HL-60/S4 (cell line): ENCODE data around the gene NTN3.
"Not testable (repeated sequence)": the region's sequence is repeated elsewhere in the genome, so short reads cannot be mapped to it uniquely, and the experiment has no call there.

Experiments used
- in situ Hi-C: fragments of 300-500 bp; cut with MboI; formaldehyde crosslinking; loops from 2 replicates; pipeline ENCODE4 v1.14.3; 2022; ENCODE audit warnings: low sequenced_read_pairs

Gene NTN3

DNA sequence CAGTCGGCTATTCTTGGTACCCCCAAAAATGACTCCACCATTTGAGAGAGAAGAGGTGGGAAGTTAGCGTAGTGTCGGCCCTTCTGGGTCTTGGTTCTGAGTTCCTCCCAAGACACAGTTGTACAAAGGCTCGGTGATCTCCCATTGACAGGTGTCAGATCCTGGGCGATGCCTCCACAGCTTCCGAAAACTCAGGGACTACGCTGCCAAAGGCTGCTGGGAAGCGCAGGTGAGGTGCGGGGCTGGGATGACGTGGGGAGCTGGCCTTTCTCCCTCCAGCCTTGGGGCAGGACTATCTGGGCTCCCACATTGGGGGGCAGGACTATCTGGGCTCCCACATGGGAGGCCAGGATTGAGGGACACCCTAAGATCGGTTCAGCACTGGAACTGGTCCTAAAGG lies 31.5 kb upstream of the NTN3 start:
- in situ Hi-C loops: no loop called here

DNA sequence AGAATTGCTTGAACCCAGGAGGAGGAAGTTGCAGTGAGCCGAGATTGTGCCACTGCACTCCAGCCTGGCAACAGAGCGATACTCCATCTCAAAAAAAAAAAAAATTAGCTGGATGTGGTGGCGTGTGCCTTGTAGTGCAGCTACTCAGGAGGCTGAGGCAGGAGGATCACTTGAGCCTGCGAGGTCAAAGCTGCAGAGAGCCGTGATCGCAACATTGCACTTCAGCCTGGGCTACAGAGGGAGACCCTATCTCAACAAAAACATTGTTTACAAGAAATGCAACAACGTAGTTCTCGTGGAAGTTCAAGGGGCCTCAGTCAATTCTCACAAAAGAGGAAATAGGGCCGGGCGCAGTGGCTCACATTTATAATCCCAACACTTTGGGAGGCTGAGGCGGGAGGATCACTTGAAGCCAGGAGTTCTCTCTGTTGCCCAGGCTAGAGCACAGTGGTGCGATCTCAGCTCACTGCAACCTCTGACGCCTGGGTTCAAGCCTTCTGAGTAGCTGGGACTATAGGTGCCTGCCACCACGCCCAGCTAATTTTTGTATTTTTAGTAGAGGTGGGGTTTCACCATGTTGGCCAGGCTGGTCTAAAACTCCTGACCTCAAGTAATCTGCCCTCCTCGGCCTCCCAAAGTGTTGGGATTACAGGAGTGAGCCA lies 29.8 kb upstream of the NTN3 start:
- in situ Hi-C loops: not testable (repeated sequence)

DNA sequence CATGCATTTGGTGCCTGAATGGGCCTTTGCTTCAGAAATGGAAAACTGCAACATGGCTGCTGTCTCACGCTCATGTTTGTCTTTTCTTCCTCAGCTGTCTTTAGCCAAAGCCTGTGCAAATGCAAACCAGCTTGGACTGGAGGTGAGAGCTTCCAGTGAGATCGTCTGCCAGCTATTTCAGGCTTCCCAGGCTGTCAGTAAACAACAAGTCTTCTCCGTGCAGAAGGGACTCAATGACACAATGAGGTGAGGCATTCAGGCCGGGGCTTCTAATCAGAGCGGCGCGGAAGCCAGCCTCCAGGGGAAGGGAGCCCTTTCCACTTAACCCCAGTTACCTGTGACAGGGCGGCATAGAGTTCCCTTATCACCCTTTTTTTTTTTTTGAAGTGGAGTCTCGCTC lies 27.5 kb upstream of the NTN3 start:
- in situ Hi-C loops: no loop called here

DNA sequence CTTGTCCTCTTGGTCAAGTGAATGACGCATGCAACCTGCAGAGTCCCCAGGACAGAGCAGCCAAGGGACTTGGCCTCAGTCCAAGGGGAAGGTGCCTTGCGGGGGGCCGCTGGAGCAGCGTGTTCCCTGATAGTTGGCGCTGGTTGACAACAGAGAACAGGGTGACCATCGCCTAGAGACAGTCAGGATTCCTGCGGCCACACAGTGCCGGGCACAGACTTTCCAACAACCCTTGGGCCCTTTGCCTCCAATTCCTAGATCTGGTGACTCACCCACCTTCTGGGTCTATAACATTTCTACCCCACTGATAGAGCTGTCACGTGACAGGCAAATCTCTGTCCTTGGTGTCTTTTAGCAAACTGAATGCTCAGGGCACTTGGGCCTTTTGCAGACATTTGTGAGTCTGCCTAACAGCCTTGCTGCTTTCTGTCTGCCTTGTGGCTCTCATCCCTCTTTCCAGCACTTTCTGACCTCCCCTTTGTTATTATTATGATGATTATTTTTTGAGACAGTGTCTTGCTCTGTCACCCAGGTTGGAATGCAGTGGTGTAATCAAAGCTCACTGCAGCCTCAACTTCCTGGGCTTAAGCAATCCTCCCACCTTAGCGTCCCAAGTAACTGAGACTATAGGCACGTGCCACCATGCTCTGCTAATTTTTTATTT lies 23.0 kb upstream of the NTN3 start:
- in situ Hi-C loops: no loop called here

DNA sequence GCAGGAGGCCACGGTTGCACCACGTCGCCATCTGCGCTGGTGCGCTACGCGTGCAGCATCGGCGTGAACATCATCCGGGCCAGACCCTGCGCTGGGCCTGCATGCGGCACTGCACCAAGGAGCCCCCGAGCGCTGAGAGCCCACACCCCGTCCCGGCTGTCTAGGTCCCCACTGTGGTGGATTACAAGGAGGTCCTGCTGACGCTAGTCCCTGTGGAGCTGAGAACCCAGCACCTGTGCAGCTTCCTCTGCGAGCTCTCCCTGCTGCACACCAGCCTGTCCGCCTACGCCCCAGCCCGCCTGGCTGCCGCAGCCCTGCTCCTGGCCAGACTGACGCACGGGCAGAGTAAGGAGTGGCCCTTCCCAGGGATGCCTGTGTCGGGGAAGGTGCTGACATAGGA lies 22.0 kb upstream of the NTN3 start:
- in situ Hi-C loops: no loop called here

DNA sequence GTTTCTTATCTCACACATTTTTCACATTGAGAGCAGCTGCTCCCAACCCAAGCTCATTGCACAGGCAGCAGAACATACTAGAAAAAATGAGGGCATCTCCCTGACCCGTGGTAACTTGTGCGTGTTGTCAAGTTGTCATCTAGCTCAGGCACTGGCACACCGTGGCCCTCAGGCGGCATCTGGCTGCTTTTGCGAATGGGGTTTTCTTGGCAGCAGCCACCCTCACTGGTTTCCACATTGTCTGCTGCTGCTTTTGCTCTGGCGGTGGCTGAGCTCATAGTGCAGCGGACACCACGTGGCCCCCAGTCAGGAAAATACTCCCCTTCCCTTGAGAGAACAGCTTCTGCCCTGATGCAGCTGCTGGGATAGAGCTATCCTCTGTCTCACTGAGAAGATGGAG lies 20.6 kb upstream of the NTN3 start:
- in situ Hi-C loops: no loop called here

DNA sequence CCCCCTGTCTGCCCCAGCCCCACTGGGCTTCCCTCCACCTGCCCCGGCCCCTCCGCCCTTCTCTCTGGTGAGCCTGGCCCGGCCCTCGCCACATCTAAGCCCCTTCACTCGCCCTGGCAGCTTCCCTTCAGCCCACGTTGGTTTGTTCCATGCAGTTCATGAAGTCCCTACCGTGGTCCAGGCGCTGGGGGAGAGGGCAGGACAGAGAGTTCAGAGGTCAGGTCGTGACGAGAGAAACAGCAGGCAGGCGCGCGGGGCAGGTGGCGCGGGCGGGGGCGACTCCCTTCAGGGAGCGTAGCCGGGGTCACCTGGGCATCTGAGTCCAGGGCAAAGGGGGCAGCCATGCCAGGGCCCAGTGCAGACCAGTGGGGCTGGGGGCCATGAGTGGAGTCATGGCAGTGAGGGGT lies 20.1 kb upstream of the NTN3 start:
- in situ Hi-C loops: no loop called here

DNA sequence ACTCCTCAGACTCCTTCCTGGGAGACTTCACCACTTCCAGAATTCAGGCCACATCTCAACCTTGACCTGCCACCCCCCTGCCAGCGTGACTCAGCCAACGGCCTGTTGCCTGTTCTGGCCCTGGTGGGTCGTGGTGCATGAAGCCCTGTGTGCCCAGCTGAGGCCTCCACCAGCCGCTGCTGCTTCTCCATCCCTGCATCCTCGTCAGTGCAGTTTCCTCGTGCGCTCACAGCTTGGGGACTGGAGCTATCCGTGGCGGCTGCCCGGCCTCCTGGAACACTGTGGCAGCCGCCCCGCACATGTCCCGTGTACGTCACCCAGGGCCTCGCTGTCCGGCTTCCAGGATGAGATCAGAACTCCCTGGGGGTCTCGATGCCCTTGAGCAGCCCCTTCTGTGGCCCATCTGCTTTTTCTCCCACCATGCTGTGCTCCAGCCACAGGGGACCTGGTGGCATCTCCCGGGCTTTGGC lies 19.2 kb upstream of the NTN3 start:
- in situ Hi-C loops: no loop called here

DNA sequence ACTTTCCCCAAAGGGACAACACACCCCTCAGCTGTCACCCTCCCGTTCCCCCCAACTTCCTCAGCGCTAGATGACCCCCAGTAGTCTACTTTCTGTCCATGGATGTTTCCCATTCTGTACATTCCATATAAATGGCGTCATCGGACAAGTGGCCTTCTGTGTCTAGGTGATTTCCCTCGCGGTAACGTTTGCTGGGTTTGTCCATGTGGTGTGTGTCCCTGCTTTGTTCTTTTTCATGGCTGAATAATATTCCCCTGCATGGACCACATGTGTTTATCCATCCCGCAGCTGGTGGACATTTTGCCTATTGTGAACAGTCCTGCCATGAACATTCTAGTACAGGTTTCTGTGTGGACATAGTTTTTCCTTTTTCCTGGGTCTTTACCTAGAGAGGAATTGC lies 18.4 kb upstream of the NTN3 start:
- in situ Hi-C loops: no loop called here

DNA sequence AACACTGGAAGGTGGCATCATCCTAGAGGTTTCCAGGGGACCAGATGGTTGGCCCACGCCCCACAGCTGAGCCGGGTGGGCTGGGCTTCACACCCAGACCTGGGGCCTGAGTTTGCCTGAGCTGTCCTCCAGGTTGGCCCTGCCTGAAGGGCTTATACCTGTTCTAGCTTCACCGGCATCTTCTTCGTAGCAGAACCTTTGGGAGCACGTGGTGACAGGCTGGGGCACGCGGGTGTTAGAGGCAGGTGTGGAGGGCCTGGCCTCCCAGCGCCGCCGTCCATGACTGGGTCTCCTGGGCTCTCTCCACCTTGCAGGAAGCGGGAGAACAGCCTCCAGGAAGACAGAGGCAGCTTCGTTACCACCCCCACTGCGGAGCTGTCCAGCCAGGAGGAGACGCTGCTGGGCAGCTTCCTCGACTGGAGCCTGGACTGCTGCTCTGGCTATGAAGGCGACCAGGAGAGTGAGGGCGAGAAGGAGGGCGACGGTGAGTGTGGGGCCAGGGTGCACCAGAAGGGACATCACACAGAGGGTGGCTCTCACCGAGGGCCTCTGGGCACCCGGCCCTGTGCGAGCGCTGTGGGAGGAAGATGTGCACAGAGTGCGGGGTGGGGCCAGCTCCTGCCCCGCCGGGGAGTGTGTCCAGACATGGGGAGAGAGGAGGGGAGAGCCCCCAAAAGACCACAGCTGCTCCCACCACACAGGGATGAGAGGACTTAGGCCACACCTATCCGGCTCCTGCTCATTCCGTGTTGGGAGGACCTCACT lies 15.8 kb upstream of the NTN3 start:
- in situ Hi-C loops: no loop called here

DNA sequence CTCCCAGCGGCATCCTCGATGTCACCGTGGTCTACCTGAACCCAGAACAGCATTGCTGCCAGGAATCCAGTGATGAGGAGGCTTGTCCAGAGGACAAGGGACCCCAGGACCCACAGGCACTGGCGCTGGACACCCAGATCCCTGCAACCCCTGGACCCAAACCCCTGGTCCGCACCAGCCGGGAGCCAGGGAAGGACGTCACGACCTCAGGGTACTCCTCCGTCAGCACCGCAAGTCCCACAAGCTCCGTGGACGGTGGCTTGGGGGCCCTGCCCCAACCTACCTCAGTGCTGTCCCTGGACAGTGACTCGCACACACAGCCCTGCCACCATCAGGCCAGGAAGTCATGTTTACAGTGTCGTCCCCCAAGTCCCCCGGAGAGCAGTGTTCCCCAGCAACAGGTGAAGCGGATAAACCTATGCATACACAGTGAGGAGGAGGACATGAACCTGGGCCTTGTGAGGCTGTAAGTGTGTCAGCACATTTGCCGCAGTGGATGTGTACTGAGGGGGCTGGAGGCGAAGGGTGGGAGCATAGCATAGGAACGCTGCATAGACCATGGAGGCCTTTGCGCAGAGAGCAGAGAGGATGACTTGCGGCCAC lies 14.4 kb upstream of the NTN3 start:
- in situ Hi-C loops: no loop called here

DNA sequence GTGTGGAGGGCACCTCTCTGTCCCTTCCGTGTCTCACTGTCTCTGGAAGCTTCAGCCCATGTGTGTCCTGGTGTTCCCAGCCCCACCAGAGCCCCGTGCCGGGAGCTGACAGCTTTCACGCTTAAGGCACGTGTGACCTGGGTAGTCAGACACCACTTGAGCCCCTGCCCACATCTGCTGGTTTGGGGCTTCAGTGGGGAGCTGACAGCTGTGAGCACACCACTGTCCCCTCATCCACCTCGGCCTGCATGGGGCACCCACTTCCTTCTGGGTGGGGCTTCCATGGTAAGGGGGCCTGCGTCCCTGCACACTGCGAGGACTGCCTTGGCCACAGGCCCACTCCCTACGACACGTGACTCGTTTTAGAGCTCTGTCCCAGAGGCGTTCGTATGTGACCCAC lies 13.8 kb upstream of the NTN3 start:
- in situ Hi-C loops: no loop called here

DNA sequence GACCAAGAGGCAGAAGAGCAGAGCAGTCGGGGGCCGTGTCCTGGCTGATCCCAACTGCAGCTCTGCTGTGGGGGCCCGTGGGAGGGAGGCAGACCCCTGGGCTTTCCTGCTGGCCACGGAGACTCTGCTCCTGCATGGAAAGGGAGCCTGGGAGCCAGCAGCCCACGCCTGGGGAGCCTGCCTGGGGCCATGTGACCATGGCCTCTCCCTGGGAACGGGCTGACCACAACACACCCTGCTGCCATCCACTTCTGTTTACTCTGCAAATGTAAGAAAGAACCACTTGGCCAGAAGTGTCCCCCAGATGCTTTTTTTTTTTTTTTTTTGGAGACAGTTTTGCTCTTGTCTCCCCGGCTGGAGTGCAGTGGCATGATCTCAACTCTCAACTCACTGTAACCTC lies 13.2 kb upstream of the NTN3 start:
- in situ Hi-C loops: no loop called here

DNA sequence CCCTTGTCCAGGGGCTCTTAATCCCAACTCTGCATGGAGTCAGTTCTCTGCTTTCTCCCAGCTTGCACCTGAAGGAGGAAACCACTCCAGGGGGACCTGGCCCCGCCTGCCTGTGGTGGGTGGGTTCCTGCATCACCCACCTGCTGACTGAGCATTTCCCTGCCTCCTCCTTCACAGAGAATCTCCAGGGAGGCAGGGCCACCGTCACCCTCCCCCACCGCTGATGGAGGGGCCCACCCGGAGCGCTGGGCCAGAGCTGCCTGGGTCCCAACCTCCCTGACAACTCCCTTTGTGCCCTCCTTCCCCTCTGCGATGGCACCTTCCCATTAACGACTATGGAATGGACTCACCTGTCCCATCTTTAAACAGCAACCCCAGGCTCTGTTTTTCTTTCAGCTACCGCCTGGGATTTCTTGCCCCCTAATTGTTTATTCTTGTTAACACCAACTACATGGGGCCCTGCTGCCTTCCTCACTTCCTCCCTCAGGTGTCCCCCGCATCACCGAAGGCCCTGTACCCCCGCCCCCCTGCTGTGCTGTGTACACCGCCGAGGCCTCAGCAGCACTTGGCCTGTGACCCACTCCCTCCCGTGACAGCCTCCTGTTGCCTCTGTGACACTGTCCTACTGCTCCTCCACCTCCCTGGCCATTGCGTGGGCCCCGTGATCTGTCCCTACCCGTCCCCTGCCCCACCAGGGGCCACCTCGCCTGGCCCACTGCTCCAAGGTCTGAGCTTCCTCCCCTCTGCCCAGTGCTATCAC lies 12.0 kb upstream of the NTN3 start:
- in situ Hi-C loops: no loop called here

DNA sequence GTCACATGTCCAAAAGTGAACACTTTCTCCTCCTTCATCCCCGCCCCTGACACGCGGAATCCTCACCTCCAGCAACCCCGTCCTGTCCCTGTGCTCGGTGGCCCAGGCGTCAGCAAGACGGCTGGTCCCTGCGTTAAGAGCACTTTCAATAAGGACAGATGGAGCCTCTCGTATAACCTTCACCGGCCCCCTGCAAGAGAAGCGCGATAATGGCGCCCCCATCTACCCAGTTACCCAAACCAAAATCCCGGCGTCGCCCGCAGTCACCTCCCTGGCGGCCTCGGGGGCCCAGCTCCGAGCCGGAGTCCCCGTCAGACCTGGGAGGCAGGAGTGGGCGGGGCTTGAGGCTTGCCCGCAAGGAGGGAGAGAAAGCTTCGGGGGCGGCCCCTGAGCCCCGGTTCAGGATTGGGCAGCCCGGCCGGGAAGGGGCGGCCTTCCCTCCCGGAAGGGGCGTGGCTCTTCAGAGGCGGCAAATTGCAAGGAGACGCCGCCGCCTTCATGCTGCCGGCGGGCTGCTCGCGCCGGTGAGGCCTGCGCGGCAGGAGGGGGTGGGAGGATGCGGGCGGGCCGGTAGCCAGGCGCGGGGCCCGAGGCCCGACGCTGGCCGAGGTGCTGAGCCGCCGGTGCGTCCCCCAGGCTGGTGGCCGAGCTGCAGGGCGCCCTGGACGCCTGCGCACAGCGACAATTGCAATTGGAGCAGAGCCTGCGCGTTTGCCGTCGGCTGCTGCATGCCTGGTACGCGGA lies 11.3 kb upstream of the NTN3 start, which contains the start of gene TEDC2:
Gene TEDC2 (plus strand): TSS at position 463 of the 744 bp plus-strand sequence. CDS start 36 bp downstream, at position 499.
- in situ Hi-C loops: no loop called here

DNA sequence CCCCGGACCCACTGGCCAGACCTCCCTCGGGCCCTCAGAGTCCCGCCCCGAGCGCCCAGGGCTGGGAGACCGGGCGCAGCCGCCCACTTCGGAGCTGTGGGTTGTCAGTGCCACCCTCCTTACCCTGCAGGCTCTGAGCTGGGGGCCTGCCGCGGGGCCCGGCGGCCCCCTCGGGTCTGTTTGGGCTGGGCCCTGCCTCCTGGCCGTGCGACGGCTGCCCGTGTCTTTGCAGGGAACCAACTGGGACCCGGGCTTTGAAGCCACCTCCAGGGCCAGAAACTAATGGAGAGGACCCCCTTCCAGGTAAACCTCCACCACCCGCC lies 10.7 kb upstream of the NTN3 start:
- in situ Hi-C loops: no loop called here

DNA sequence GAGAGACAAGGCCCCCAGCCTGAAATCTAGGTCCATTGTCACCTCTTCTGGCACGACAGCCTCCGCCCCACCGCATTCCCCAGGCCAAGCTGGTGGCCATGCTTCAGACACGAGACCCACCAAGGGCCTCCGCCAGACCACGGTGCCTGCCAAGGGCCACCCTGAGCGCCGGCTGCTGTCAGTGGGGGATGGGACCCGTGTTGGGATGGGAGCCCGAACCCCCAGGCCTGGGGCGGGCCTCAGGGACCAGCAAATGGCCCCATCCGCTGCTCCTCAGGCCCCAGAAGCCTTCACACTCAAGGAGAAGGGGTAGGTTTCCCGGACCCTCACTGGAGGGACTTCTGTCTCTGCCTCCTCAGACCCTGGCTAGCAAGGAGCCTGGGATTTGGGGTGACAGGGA lies 10.2 kb upstream of the NTN3 start:
- in situ Hi-C loops: no loop called here

DNA sequence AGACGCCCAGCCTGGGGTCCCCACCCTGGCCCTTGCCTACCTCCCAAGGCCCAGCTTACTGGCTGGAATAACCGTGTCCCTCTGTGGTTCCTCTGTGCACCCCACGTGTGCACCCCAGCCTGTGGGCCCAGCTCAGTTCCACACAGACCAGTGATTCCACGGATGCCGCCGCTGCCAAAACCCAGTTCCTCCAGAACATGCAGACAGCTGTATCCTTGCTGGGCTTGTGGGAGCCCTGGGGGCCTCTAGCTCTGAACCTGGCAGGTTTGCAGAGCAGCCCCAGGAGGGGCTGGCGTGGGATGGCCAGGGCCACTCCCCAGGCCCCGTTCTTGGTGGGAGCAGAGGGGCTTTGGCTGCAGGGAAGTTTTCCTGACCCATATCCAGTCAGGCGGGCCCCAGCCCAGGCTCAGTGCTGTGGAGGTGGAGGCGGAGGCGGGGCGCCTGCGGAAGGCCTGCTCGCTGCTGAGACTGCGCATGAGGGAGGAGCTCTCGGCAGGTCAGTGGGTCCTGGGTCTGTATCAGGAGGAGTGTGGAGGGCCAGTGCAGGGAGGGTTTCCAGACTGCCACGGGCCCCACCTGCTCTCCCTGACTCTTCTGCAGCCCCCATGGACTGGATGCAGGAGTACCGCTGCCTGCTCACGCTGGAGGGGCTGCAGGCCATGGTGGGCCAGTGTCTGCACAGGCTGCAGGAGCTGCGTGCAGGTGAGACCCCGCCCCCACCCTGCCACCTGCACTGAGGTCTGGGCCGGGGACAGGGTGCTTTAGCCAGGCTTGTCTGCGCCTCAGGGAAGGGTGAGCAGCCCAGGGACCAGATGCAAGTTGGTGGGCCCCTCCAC lies 8.8 kb upstream of the NTN3 start:
- in situ Hi-C loops: no loop called here

DNA sequence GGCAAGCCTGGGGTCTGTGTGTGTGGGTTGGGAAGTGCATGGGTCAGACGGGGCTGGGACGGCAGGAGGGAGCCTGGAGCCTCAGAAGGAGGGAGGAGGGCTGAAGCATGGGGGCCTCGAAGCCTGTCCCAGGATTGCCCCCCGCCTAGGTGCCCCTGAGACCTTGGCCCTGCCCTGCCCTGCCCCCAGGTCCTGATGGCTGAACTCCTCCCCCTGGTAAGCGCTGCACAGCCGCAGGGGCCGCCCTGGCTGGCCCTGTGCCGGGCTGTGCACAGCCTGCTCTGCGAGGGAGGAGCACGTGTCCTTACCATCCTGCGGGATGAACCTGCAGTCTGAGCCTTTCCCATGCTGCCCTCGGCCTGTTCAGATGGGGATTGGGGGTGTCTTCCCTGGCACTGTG lies 6.8 kb upstream of the NTN3 start:
- in situ Hi-C loops: no loop called here
